Spinal cord (tissue), 10 donors: Measurements from ENCODE around the gene CXXC5. TPM values are rescaled to one million over a fixed set of nuclear protein-coding genes. Genes with fewer than 3 reads are reported as not detected.

Experiments used
- DNase-seq, 6 donors: peaks; one replicate each; pipeline versions ENCODE4 v3.0.0 to v3.0.0-alpha.2; 2013 to 2015; ENCODE audit warnings: low spot score in 6 of 6, low read depth in 4 of 6
- H3K27ac ChIP-seq: one replicate; pipeline ENCODE4 v1.5.1; 2013; ENCODE audit warnings: low read depth, low read length, control low read depth
- H3K27me3 ChIP-seq: one replicate; pipeline ENCODE4 v1.6.1; 2013; ENCODE audit warnings: low read length; ENCODE audit not compliant: control insufficient read depth, insufficient read depth
- H3K36me3 ChIP-seq: one replicate; pipeline ENCODE4 v1.6.1; 2013; ENCODE audit warnings: low read length; ENCODE audit not compliant: control insufficient read depth, insufficient read depth
- H3K4me1 ChIP-seq: one replicate; pipeline ENCODE4 v1.6.1; 2013; ENCODE audit warnings: low read length; ENCODE audit not compliant: control insufficient read depth, insufficient read depth
- H3K4me3 ChIP-seq: one replicate; pipeline ENCODE4 v1.5.1; 2013; ENCODE audit warnings: low read depth, low read length, control low read depth
- H3K9me3 ChIP-seq: one replicate; pipeline ENCODE4 v1.6.1; 2013; ENCODE audit warnings: low read length; ENCODE audit not compliant: control insufficient read depth, insufficient read depth
- WGBS: methylation state at CpG from one replicate; pipeline ENCODE4 v1.1.5; 2013; ENCODE audit warnings: missing lambda C conversion rate; ENCODE audit not compliant: insufficient coverage; 5-methylcytosine and 5-hydroxymethylcytosine counted together
- polyA plus RNA-seq, 2 donors: library from polyadenylated mRNA; unstranded; fragments of 120-200 nt; gene quantifications; one replicate each; pipeline ENCODE4 v1.2.1, GENCODE V29; 2013; ENCODE audit not compliant: insufficient read length in 2 of 2
- total RNA-seq, 2 donors: library from RNA; depleted of rRNA in 1 of 2; stranded (reverse); fragments of 120-200 nt in 1 of 2; fragments of >200 nt in 1 of 2; gene quantifications; one replicate each; pipeline versions ENCODE4 v1.2.3 to v1.2.4, GENCODE V29; 2013 to 2014
- donor health status: healthy.

Gene CXXC5
- total and polyA plus RNA-seq, 4 donors: 71.5 to 137 (median 108) TPM

DNA sequence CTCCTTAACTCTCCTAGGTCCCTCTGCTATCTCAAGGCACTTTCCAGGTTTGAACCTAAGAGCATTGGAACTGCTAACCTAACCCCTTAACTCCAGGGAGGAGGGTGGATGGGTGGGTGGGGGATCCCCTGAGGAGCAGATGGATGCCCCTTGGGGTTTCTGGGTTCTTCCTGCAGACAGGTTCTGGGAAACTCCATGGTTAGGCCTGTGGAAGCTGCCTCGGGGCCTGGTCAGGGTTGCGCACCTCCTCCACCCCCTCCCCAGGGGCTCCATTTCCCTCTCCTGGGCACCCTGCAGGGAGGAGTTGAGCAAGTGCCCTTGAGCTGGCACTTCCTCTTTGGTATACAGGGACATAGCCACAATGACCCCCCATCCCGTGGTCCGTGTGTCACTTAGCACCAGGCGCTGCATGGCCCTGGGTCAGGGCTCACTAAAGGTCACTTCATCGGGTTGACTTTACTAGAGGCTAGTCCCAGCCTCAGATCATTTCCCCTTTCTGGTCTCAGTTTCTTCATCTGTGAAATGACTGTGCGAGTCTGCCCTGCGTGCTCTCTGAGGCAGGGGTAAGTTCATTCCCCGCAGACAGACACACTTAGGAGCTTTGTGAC is 16.0 kb downstream of the CXXC5 start:
- no peak overlapping the region for H3K4me3 ChIP-seq
- no peak for DNase-seq
- peak overlapping the region; percentile 44 for H3K27ac ChIP-seq
- 71% methylated on average over 7 of the region's 9 CpGs for WGBS
- peaks cover 100% of the 10 kb centered on the region for H3K4me1 ChIP-seq
- peaks cover 44% of the 10 kb centered on the region for H3K36me3 ChIP-seq
- H3K9me3 ChIP-seq: no peaks in the 10 kb centered on the region
- no peaks in the 10 kb centered on the region for H3K27me3 ChIP-seq

DNA sequence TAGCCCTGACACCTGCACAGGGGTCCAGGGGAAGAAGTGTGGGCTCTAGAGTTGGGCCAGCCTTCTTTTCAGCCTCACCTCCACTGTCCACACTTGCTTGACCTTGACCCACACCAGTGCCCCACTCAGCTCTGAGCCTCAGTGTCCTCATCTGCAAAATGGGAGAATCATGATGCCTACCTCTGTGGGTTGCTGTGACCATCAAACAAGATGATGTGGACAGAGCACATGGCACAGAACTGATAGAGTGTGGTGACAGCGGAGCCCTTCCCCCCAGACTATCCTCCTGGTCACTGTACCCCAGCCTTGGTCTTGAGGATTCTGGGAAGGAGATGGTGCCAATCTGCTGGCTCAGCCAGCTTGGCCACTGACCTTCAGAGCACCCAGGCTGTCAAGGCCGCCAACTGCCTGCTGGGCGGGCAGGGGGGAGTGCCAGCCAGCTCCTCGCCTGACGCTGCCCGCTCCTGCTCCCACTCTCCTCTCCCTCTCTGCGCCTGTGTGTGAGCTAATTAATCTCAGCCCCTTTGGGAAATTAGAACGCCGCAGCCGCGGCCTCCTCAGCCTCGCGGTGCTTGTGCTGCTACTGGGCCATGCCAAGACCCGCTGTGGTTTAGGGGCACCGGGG is 16.7 kb downstream of the CXXC5 start:
- no peak overlapping the region for H3K4me3 ChIP-seq
- 11% methylated on average over 14 of the region's 15 CpGs for WGBS
- DNase-seq: peak in 2 of 6 donors; percentile 70 to 91
- H3K27ac ChIP-seq: peak overlapping the region; percentile 62
- H3K4me1 ChIP-seq: peaks cover 100% of the 10 kb centered on the region
- no peaks in the 10 kb centered on the region for H3K9me3 ChIP-seq
- H3K27me3 ChIP-seq: no peaks in the 10 kb centered on the region
- peaks cover 42% of the 10 kb centered on the region for H3K36me3 ChIP-seq

DNA sequence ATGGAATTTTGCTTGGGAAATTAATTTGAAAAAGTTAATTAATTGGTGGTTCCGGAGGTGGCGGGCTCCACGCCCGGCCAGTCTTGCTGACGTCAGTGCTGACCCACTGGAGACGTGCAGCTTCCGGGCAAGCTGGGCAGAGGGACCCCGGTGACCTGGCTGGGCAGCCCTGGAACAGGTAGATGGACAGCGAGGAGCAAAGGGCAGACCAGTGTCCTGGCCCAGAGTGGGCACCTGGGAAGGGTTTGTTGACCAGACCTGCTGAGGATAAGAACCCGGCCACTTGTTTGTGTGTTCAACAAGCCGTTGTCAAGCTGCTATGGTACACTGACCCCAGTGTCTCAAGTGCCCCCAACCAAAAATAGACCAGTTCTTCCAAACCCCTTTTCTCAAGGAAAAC is 17.5 kb downstream of the CXXC5 start:
- Histone ChIP-seq H3K4me3 (no peak overlapping the region), H3K9me3 (no peaks in the 10 kb centered on the region), H3K36me3 (peaks cover 46% of the 10 kb centered on the region), H3K27ac (no peak overlapping the region), H3K27me3 (no peaks in the 10 kb centered on the region), H3K4me1 (peaks cover 100% of the 10 kb centered on the region)
- no peak for DNase-seq
- 64% methylated on average over 11 of the region's 11 CpGs for WGBS

DNA sequence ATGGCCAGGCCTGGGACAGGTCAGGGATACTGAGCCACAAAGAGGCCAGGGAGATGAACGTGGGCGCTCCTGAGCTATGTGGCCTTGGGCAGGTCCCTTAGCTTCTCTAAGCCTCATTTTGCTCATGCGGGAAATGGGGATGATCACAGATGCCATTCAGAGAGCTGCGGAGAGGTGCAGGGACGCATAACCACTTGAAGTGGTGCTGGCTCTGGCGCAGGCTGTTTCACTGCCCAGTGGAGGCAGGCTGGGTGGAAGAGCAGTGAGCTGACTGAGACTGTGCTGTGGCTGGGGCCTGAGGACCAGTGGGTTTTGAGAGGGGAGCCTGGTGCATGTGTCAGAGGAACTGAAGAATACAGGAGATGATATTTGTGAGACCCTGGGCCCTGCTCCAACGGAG is 18.4 kb downstream of the CXXC5 start:
- Histone ChIP-seq H3K9me3 (no peaks in the 10 kb centered on the region), H3K27ac (no peak overlapping the region), H3K27me3 (no peaks in the 10 kb centered on the region), H3K4me1 (peaks cover 100% of the 10 kb centered on the region), H3K36me3 (peaks cover 46% of the 10 kb centered on the region), H3K4me3 (no peak overlapping the region)
- WGBS: 79% methylated on average over 7 of the region's 7 CpGs
- DNase-seq: no peak

DNA sequence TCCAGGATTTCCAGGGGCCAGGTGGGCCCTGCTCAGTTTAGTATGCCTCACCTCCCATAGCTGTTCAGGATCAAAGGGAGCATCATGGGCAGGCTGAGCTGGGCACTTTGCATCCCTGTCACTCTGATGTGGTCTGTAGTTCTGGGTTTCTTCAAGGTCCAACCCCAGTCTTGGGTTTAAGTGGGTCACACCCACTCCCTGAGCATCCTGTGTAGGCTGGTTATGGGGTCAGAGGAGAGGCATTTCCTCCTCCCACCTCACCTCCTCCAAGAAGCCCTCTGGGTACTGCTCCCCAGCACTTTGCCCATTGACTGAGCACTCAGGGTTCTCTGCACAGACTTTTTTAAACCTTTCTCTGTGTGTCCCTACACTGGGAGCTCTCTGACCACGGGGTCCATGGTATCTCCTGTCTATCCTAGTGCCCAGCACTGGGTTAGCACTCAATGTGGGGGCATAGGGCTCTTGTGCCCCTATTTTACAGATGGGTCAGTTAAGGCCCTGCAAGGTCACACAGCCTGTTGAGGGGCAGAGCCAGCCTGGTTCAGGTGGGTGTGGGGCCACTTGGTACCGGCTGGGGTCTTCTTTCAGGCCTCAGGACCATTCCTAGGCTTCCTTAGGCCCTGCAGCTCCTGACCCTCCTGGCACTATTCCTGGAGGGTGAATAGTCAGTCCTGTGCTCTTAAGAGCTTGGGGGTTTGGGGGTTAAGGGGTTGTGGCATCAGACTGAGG is 19.0 kb downstream of the CXXC5 start:
- WGBS: 75% methylated on average over 2 of the region's 2 CpGs
- Histone ChIP-seq H3K27ac (peak overlapping the region; percentile 89), H3K27me3 (no peaks in the 10 kb centered on the region), H3K9me3 (no peaks in the 10 kb centered on the region), H3K4me1 (peaks cover 100% of the 10 kb centered on the region), H3K4me3 (no peak overlapping the region), H3K36me3 (peaks cover 43% of the 10 kb centered on the region)
- DNase-seq: no peak

- H3K27ac ChIP-seq: peak overlapping the region; percentile 89
- DNase-seq: peak in 1 of 6 donors; percentile 42
- WGBS: 6% methylated on average over 3 of the region's 5 CpGs
- peaks cover 40% of the 10 kb centered on the region for H3K36me3 ChIP-seq
- H3K4me1 ChIP-seq: peaks cover 100% of the 10 kb centered on the region
- no peaks in the 10 kb centered on the region for H3K27me3 ChIP-seq
- peak overlapping the region; percentile 30 for H3K4me3 ChIP-seq
- H3K9me3 ChIP-seq: no peaks in the 10 kb centered on the region
Observed at GRCh38 chr5:139667730-139668063, 19.5 kb downstream of the CXXC5 start.

DNA sequence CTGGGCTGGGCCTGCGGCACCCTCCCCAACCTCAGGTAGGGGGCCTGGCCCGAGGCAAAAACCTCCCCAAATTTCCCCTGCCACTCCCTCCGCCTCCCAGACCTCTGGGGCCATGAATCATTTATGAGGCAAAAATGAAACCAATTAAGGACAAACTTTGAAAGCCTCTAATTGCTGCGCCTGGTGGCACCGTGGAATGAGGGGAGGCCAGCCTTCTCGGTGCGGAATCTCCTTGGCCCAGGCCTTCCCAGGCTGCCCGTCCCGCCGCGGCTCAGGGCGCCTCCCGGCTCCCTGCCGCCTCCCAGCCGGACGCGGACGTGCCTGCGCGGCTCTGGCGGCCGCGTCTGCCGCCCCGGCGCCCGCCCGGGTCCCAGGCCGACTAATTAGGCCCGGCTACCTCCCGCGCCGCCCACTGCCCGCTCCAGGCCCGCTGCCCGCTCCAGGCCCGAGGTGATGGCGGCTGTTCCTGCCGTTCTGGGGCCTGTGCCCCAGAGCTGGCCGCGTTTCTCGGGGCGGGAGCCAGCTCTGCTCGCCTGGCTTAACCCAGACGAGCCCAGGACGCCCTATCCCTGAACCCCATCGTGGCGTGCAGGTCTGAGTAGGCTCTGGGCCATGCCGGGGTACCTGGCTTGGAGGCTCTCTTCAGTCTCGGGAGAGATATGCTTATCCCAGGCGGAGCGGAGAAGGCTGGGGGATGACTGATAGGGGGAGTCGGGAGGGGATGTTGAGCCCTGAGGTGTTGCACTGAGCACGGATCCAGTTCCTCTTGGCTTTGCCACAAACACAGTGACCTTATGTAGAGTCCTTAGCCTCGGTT is 20.1 kb downstream of the CXXC5 start:
- Histone ChIP-seq H3K27ac (peak overlapping the region; percentile 89), H3K27me3 (no peaks in the 10 kb centered on the region), H3K4me3 (peak overlapping the region; percentile 30), H3K9me3 (no peaks in the 10 kb centered on the region), H3K36me3 (peaks cover 37% of the 10 kb centered on the region), H3K4me1 (peaks cover 99% of the 10 kb centered on the region)
- 5% methylated on average over 52 of the region's 55 CpGs for WGBS
- peak in 2 of 6 donors; percentile 61 to 80 for DNase-seq

DNA sequence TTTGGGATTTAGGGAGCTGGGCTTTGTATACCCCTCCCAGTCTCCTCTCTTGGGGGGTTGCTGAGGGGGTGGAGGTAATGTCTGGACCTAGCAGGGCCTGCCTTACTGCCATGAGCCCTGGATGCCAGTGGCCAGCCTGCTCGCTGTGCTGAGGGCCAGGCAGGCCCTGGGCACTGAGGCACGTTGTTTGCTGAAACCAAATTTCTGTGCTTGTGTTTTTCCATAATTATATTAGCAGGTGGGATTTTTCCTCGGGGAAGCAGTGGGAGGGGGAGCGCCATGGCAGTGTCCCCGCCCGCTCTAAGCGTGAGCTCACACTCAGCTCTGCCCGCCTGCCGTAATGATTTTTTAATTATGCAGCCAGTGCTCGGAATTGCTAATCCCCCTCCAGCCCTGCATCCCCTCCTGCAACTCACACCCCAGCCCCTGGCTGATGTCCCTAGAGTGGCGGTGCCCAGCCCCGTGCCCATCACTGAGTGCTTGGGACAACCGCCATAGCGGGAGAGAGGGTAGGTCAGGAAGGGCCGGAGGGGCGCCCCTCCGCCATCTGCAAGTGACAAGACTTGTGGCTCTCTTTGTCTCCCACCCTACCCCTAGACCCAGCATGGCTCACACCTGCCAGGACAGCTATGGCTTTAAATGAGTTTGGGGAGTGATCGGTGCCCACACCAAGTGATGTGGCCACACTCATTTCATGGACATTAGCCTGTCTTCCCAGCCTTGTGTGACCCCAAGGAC is 20.9 kb downstream of the CXXC5 start:
- no peaks in the 10 kb centered on the region for H3K27me3 ChIP-seq
- peak in 2 of 6 donors; percentile 70 to 79 for DNase-seq
- H3K9me3 ChIP-seq: no peaks in the 10 kb centered on the region
- 32% methylated on average over 15 of the region's 18 CpGs for WGBS
- H3K4me1 ChIP-seq: peaks cover 99% of the 10 kb centered on the region
- peak overlapping the region; percentile 89 for H3K27ac ChIP-seq
- H3K36me3 ChIP-seq: peaks cover 36% of the 10 kb centered on the region
- H3K4me3 ChIP-seq: no peak overlapping the region
